Adipose tissue (tissue), 3 donors: ENCODE results near the gene OR2B2. TPM values are rescaled to one million over a fixed set of nuclear protein-coding genes. Genes with fewer than 3 reads are reported as not detected.

Experiments used
- H3K27ac ChIP-seq: one replicate; pipeline ENCODE4 v1.5.1; 2013; ENCODE audit warnings: low read depth, low read length
- WGBS, 3 donors: extraction: QIAGEN DNeasy Blood & Tissue Kit; methylation state at CpG; one replicate each; pipeline ENCODE4 v1.1.7; 2013; 5-methylcytosine and 5-hydroxymethylcytosine counted together
- polyA plus RNA-seq, 3 donors: library from polyadenylated mRNA; stranded (reverse); fragments of 200-250 nt; gene quantifications; one replicate each; pipeline ENCODE4 v1.2.3, GENCODE V29; 2013
- donor health status: healthy with polysubstance abuse.
- donor health status: Bipolar disorder and iron deficiency.
- donor health status: healthy.

OR2B2 gene
- polyA plus RNA-seq, 3 donors = not detected

DNA sequence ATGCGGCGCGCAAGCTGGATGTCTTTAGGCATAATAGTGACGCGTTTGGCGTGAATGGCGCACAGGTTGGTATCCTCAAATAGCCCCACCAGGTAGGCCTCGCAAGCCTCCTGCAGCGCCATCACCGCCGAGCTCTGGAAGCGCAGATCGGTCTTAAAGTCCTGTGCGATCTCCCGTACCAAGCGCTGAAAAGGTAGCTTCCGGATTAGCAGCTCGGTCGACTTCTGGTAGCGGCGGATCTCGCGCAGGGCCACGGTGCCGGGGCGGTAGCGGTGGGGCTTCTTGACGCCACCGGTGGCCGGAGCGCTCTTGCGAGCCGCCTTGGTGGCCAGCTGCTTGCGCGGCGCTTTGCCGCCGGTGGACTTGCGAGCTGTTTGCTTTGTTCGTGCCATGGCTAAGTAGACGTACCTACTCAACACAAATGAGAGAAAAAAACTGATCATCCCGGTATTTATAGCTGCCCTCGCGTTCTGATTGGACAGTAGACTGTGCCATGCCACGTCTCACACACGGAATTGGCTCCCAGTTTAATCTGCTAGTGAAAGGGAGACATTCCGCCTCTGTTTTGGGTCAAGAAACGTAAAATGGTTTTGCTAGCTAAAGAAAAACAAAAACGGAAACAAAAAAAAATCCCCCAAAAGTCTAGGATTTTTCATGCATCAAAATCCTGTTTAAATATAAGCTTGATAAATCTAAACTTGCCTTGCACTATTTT, 40.1 kb downstream of the OR2B2 start:
- 1 to 2% (median 1%) methylated on average over 49 of the region's 49 CpGs for WGBS, 3 donors
- H3K27ac ChIP-seq = peak overlapping the region; percentile 17

DNA sequence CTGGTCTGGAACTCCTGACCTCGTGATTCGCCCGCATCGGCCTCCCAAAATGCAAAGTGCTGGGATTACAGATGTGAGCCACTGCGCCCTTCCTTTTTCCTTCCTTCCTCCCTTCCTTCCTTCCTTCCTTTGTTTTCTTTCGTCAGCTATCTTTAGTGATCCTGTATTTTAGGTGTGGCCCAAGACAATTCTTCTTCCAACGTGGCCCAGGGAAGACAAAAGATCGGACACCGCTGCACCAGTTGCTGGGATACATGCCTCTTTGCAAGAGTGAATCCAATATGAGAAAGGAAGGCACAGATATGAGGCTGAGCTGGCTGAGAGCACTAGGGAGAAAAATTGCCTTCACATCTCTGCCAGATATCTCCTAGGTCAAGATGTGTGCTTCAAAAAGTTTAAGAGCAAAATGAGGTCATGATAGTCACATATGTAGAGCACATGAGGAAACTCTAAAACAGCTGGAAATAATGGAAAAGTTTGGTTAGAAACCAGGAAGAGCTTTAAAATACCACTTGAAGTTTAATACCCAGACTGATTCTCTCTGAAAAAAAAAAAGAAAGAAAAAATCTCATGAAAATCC, 41.8 kb downstream of the OR2B2 start:
- WGBS, 3 donors = 77 to 89% (median 80%) methylated on average over 9 of the region's 9 CpGs
- no peak overlapping the region for H3K27ac ChIP-seq

DNA sequence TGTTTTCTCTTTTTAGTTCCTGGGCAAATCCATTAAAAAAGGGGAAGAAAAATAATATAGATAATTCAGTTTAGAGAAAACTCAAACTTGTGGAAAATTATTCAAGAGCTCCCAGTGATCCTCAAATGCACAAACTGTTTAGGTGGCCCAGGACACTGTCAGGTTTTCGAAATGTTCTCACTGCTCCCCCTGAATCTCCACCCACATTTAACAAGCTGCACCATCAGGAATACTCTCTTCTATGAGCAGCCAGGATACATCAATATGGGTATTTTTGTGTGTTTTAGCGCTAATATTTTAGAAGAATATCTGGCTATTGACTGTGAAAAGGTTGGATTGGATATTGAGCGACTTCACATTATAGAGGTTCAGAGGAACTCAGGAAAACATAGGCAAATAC, 43.9 kb downstream of the OR2B2 start:
- H3K27ac ChIP-seq = no peak overlapping the region
- 85 to 92% (median 91%) methylated on average over 3 of the region's 3 CpGs for WGBS, 3 donors

DNA sequence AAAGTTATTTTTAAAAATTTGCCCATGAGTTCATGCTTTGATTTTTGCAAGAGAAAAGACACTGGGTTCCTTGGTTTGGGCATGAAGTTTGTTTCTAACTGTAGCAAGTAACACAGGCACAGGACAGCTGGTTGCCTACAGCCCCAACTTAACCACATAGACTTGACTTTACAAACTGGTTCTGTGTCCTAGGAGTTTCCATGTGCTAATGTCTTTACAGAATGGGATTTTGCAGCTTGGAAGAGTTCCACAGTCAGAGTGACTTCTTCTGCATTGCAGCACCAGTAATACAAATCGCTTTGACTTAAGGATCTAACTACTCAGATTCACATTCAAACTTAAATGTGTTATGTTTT, 44.3 kb downstream of the OR2B2 start:
- WGBS, 3 donors = 90 to 91% (median 91%) methylated on average over 1 of the region's 1 CpG

DNA sequence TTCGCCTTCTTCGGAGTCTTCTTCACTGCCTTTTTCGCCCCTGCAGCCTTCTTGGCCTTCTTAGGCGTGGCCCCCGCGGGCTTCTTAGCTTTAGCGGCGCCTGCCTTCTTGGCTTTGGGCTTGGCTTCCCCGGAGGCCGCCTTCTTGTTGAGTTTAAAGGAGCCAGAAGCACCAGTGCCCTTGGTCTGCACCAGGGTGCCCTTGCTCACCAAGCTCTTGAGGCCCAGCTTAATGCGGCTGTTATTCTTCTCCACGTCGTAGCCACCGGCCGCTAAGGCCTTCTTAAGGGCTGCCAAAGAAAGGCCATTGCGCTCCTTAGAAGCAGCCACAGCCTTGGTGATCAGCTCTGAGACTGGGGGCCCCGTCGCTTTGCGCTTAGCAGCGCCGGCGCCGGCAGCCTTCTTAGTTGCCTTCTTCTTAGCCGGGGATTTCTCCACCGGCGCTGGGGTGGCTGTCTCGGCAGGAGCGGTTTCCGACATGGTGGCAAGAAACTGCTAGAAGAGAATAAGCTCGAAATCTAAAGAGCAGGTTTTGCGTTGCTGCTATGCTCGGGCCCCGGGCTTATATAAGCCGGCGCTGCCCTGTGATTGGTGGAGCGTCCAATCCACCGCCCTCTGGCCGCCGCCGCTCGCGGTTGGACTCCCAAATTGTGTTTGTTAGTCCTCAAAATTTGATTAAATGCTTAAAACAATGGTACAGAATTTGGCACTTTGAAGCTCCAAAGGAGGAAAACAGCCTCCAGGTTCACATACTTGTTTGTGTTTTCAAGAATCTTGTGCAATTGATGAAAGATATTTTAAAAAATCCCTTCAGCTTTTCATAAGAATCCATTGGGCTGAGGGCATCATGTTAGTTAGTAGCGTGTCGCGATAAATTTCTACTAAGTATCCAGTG, 44.9 kb downstream of the OR2B2 start:
- H3K27ac ChIP-seq = no peak overlapping the region
- WGBS, 3 donors = 3 to 5% (median 3%) methylated on average over 45 of the region's 45 CpGs

More for the DNA sequence above, 44.3 kb downstream of the OR2B2 start:
- H3K27ac ChIP-seq = no peak overlapping the region

DNA sequence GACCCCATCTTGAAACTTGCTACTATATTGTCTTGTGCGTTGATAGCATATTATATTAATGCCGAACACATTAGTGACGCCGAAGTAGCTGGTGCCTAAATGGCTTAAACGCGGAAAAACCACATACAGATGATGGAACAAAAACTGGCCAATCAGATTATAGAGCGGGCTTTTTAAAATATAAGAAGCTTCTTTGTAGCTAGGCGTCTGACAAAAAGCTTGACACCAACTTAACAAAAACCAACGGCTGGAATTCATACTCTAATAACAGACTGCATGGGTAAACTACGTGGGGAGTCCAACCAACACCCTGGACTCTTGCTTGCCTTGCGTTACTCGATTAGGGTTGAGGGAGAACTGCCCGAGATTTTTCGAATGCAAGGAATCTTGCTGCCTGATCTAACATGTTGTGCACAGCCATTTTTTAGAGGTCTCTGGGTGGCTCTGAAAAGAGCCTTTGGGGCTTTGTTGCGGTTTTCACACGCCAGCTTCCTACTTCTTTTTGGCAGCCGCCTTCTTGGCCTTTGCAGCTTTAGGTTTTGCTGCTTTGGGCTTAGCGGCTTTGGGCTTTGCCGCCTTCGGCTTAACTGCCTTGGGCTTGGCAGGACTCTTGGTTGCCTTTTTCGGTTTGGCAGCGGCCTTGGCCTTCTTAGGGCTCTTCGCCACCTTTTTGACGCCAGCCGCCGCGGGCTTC, 45.7 kb downstream of the OR2B2 start:
- WGBS, 3 donors = 1 to 9% (median 2%) methylated on average over 27 of the region's 27 CpGs
- H3K27ac ChIP-seq = no peak overlapping the region

DNA sequence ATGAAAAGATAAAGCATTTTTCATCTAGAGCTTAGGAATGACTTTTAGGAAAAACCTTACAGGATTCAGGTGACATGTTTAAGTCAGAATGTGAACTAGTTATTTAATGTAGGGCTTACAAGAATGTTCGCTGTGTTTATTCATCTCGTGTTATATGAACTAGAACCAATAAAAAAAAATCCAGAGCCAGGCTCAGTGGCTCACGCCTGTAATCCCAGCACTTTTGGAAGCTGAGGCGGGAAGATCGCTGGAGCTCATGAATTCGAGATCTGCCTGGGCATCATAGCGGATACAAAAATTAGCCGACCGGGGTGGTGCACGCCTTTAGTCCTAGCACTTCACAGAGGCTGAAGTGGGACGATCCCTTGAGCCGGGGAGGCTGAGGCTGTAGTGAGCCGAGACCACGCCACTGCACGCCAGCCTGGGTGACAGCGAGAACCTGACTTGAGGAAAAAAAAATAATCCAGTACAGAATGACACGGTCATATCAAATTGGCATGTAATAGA, 46.3 kb downstream of the OR2B2 start:
- WGBS, 3 donors = 0 to 1% (median 0%) methylated on average over 17 of the region's 17 CpGs
- no peak overlapping the region for H3K27ac ChIP-seq

DNA sequence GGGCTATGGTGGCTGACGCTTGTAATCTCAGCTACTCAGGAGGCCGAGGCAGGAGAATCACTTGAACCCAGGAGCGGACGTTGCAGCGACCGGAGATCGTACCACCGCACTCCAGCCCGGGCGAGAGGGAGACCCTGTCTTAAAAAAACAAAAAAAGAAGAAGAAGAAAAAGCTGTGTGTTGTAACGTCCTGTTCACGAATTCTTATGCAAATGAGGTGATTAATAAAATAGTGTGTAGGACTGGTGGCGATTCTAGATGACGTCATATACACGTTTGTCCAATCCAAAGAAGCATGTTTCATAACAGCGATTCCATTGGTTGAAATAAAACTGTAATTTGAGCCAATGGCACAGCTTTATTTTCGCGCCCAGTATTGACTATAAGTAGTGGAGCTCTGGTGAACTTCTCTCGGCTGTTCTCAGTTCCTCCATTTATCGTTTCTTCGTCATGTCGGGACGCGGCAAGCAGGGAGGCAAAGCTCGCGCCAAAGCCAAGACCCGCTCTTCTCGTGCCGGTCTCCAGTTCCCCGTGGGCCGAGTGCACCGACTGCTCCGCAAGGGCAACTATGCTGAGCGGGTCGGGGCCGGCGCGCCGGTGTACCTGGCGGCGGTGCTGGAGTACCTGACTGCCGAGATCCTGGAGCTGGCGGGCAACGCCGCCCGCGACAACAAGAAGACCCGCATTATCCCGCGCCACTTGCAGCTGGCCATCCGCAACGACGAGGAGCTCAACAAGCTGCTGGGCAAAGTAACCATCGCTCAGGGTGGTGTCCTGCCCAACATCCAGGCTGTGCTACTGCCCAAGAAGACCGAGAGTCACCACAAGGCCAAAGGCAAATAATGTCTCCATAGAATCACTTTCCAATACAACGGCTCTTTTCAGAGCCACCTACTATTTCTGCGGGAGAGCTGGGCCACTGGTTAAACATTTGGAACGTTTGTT, 47.0 kb downstream of the OR2B2 start:
- WGBS, 3 donors = 0 to 1% (median 1%) methylated on average over 58 of the region's 58 CpGs
- H3K27ac ChIP-seq = no peak overlapping the region

DNA sequence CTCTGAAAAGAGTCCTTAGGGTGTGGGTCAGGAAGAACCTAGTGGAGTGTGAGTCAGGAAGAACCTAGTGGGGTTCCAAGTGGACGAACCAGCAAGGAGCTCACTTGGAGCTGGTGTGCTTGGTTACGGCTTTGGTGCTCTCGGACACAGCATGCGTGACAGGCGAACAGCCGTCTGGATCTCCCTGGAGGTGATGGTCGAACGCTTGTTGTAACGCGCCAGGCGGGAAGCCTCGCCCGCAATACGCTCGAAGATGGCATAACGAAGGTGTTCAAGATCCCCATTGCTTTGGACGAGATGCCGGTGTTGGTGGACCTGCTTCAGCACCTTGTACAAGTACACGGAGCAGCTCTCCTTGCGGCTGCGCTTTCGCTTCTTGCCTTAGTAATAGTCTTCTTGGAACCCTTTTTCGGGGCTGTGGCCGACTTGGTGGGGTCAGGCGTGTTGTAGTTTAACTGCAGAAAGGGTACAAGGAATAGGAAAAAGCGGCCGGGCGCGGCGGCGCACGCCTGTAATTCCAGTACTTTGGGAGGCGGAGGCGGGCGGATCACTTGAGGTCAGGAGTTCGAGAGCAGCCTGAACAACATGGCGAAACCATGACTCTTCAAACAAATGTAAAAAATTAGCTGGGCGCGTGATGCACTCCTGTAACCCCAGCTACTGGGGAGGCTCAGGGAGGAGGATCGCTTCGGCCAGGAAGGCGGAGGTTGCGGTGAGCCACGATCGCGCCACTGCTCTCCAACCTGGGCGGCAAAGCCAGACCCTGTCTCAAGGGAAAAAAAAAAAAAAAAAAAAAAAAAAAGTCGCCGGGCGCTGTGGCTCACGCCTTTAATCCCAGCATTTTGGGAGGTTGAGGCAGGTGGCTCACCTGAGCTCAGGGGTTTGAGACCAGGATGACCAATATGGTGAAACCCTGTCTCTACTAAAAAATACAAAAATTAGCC, 48.0 kb downstream of the OR2B2 start:
- WGBS, 3 donors = 14 to 24% (median 18%) methylated on average over 51 of the region's 51 CpGs
- no peak overlapping the region for H3K27ac ChIP-seq

DNA sequence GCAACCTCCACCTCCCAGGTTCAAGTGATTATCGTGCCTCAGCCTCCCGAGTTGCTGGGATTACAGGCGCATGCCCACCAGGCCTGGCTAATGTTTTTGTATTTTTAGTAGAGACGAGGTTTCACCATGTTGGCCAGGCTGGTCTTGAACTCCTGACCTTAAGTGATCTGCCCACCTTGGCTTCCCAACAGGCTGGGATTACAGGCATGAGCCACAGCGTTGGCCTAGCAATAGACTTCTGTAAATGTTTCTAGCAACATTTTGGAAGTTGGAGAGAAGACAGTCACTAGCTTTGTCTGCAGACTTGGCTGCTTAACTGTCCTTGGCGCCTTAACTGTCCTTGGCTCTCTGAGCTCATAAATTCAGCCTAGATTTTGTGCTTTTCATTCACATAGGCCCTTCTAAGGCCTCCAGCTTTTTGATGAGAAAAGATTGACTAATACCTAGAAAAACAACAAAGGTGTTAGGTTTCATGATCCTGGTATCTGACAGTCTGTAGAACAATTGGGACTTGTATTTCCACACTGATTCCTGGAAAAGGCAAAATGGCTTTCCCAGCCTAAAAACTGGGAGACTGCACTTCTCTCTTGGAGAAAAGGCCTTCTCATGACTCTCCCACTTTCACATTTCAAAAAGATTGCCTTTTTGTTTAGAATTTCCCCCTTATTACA, 49.7 kb downstream of the OR2B2 start:
- no peak overlapping the region for H3K27ac ChIP-seq
- 88 to 90% (median 89%) methylated on average over 6 of the region's 6 CpGs for WGBS, 3 donors

DNA sequence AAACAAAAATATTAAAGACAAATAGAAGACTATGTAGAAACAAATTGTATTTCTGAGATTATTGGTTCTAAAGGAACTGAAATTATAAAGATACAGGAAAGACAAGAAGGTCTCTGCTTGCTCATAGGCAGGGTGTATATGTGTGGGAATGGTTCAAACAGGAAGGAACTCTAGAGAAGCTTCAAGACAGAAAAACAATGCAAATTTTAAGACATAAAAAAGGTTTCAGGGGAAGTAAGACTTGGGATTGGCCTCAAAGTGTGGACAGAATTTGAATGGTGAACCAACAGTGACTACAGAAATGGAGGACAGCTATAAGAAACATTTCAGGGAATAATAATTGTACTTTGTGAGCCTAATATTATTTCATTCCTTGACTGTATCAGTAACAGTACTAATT, 50.3 kb downstream of the OR2B2 start:
- H3K27ac ChIP-seq = no peak overlapping the region

DNA sequence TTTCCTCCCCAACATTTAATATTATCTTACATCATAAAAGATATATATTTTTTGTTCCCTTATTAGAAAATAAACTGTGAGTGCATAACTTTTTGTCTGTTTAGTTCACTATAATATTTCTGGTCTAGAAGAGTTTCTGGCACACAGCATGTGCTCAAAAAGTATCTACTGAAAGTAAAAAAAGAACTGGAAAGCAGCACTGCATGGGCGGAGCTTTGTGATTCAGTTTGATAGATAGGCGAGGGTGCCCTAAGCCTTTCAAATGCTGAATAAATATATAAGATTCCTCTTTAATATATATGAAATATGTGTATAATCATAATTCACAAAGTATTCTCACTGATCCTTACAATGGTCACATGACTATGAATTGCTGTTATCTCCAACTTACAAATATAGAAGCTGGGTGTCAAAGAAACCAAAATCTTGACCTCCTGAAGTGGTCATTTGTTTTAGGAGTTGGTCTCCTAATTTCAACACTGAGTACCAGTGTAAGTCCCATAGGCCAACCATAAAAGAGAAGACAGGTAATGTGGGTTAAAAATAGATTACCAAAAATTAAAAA, 50.8 kb downstream of the OR2B2 start:
- no peak overlapping the region for H3K27ac ChIP-seq
- WGBS, 3 donors = 73 to 85% (median 83%) methylated on average over 2 of the region's 2 CpGs
